Activated CD4-positive, alpha-beta T cell treated with anti-CD3 and anti-CD28 coated beads, Interleukin-2, amount 50 U/mL, for 16 hours (primary cell): Measurements from ENCODE around the gene DCAF6.
"Not testable (repeated sequence)": the region's sequence is repeated elsewhere in the genome, so short reads cannot be mapped to it uniquely, and the experiment has no call there.

Experiments used
- DNase-seq: peaks from one replicate; pipeline ENCODE4 v3.0.0-alpha.2; 2020

The DCAF6 gene

GRCh38 chr1:167924543-167925231, 11.8 kb upstream of the DCAF6 start:
- no peak for DNase-seq

DNA sequence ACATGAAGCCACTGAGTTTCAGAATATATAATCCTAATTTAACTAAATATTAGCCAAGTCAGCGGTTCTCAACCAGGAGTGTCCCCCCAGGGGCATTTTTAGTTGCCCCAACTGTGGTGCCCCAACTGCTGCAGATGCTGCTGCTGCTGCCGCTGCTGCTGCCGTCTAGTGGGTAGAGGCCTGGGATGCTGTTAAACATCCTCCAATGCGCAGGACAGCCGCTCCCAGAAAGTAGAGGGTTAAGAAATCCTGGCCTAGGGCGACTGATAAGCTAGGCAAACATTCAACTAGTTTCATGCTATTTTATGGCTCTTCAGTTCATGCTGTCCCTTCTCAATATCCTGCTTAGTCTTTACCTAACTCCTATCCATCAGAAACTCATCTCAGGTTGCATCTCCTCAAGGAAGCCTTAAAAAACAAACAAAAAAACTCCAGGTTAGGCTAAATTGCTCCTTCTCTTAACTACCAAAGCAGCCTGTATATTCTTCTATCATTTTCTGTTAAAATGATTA, 9.9 kb upstream of the DCAF6 start:
- DNase-seq: no peak

GRCh38 chr1:167927046-167927754, 9.3 kb upstream of the DCAF6 start:
- no peak for DNase-seq

GRCh38 chr1:167928457-167928852, 8.0 kb upstream of the DCAF6 start:
- DNase-seq: no peak

DNA sequence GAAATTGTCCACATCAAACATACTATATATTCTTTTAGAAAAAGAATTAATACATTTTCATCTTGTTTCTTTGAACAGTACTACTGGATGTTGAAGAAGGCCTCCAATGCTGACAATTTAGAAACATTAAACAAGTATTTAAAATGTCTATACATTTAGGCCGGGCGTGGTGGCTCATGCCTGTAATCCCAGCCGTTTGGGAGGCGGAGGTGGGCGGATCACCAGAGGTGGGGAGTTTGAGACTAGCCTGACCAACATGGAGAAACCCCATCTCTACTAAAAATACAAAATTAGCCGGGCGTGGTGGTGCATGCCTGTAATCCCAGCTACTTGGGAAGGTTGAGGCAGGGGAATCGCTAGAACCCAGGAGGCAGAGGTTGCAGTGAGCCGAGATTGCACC, 7.6 kb upstream of the DCAF6 start:
- DNase-seq: not testable (repeated sequence)

GRCh38 chr1:167929725-167930124, 6.8 kb upstream of the DCAF6 start:
- no peak for DNase-seq

DNA sequence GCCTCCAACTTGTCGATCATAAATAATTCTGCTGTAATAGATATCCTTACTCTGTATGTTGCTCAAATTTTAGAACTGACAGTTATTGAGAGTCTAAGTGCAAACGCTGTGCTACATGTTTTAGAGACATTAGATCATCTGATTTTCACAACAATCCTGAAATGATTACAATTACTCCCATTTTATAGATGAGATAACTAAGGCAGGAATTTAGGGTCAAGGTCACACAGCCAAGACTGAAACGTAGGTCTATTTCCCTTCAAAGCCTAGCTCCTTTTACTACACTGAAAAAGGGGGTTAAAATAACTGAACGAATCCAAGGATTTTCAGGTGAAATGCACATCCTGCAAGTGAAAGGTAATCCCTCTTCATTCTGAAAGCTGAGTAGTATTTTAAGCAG, 2.7 kb upstream of the DCAF6 start:
- DNase-seq: no peak

GRCh38 chr1:167934426-167935215, 1.9 kb upstream of the DCAF6 start:
- no peak for DNase-seq

DNA sequence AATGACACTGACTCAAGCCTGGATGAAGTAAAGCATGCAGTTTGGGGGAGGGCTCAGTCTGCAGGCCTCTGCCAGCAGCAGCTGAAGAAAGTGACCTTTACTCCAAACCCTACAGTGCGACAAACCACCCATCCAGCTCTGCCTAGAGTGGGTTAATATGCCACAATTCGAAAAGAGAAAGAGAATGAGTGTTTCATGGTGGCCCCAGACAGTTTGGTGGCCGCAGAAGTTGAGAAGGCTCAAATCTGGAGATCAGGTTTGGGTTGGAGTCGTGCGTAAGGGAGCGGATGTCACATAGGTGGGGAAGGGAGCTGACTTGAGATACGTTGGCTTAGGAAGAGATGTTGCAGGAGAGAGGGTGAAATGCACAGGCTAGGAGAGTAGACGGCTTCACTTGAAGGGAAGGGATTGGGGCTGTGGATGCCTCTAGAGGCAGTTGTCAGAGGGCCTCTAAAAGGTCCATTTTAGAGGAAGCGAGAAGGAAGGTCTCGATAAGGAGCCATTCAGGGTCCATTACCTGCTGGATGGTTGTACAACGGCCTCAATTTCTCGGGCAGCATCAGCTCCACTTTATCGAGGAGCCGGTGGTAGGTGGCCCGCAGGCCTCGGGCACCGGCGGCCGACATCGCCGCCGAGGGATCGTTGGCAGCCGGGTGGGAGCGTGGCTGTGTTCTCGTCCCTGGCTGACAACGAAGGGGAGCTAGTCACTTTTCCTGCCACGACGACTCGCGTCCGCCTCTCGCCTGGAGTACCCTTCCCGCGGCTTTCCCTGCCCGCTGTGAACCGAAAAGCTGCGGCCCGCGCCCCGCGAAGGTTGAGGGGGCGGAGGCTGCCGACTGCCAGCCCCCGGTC, 1.0 kb upstream of the DCAF6 start:
- DNase-seq: peak; percentile 58

- DNase-seq: peak; percentile 50
Observed at GRCh38 chr1:167936930-167937708, 636 bp downstream of the DCAF6 start, which contains the start of gene MPC2. MPC2 (minus strand) TSS chr1:167937072; CDS start chr1:167935841, 1,231 bp downstream.

DNA sequence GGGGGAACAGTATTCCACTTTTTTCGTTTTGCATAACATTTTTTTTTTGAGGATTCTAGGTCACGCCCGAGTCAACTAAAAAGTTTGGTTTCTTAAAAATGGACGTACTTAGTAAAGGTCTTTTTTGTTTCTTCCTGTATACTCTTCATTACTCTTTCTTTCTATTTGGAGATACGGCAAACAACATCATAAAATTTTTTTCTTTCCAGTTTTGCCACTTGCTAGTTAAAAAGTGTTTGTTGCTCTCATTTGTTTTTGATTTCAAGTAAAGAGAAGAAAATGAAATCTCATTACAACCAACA, 1.2 kb downstream of the DCAF6 start:
- no peak for DNase-seq

DNA sequence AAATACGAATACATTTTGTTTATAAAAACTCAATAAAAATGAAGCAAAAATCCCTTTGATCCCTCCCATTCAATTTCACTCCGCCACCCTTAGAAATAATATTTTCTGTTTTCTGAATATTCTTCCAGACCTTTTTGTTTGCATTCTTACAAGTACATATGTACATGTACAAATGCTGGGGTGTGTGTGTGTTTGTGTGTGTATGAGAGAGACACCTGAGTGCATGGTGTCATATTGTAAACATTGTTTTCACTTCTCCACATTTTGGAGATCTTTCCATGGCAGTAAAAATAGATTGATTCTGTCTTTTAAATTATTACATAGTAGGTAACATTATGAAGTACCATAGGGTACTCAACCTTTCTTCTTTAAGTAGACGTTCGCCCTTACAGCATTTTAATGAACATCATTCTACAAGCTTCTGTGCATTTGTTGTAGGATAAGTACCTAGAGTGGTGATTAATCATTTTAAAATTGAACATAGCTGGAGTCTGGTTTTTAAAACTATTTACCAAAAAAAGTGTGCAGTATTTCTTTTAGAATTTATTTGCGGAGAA, 1.7 kb downstream of the DCAF6 start:
- no peak for DNase-seq

DNA sequence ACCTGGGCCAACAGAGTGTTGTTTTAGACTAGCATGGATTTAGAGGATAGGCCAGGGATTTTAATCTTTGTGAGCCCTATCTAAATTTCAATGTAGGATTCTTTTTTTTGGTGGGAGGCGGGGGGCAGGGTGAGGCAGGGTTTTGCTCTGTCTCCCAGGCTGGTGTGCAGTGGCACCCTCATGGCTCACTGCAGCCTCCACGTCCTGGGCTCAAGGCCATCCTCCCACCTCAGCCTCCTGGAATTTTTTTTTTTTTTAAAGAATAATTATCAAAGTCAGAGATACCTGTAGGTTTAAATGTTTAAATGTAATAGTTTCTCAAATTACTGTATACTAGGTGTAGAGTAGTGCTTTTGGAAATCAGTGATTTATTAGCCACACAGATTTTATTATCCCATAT, 3.8 kb downstream of the DCAF6 start:
- no peak for DNase-seq

DNA sequence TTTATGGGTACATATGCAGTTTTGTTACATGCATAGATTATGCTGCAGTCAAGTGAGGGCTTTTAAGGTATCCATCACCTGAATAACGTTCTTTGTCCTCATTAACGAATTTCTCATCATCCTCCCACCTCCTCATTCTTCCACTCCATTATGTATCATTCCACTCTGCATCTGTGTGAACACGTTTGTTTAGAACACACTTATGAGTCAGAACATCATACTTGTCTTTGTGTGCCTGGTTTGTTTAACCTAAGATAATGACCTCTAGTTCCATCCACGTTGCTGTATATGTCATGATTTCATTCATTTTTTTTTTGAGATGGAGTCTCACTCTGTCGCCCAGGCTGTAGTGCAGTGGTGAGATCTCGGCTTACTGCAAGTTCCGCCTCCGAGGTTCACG, 7.1 kb downstream of the DCAF6 start:
- DNase-seq: no peak

- DNase-seq: no peak
Observed at GRCh38 chr1:167947733-167948132, 11.2 kb downstream of the DCAF6 start.

GRCh38 chr1:167949785-167950184, 13.3 kb downstream of the DCAF6 start:
- DNase-seq: no peak

DNA sequence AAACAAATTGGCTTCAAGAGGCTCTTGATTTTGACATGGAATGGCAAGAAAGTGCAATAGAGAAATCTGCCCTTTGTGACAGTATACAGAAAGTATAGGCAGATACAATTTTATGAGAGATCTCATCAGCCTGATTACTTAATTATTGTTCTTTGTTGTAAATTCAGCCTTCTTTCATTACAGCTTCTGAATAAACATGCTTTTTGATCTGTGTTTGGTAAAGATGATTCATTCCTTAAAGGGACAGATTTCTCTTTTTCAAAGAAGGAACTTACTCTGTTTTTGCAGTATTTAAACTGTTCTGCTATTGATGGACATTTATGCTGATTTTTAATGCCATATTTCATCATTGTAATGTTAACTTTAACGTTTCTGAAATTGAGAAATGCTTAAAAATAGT, 14.1 kb downstream of the DCAF6 start:
- DNase-seq: no peak

DNA sequence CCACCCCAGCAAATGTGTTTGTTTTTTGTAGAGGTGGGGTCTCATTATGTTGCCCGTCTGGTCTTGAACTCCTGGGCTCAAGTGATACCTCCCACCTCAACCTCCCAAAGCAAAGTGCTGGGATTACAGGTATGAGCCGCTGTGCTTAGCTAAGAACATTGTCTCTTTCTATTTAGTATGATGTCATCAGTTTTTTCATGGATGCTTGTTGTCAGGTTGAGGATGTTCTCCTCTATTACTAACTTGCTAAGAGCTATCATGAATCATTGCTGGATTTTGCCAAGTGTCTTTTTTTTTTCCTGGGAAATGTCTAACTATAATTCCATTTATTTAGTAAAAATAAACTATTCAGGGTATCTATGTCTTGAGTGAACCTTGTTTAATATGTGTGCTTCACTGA, 19.4 kb downstream of the DCAF6 start:
- no peak for DNase-seq

GRCh38 chr1:167957710-167958109, 21.2 kb downstream of the DCAF6 start:
- DNase-seq: no peak

DNA sequence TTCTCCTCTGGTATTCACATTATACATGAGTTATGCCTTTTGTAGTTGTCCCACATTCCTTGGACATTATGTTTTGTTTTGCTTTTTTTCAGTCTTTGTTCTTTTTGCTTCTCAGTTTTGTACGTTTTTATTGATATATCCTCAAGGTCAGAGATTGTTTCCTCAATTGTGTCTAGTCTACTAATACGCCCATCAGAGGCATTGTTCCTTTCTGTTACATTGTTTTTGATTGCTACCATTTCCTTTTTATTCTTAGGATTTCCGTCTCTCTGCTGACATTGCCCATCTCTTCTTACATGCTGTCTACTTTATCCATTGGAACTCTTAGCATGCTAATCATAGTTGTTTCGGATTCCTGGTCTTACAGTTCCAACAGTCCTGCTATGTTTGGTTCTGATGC, 28.2 kb downstream of the DCAF6 start:
- no peak for DNase-seq

- no peak for DNase-seq
Observed at GRCh38 chr1:167966050-167966449, 29.6 kb downstream of the DCAF6 start.

GRCh38 chr1:167968569-167968968, 32.1 kb downstream of the DCAF6 start:
- no peak for DNase-seq
